Measurements from ENCODE around the gene PPP2R2D. TPM values are rescaled to one million over a fixed set of nuclear protein-coding genes. Genes with fewer than 3 reads are reported as not detected.

PPP2R2D gene
- polyA plus RNA-seq, 1 of the 3 experiments (the other 2 are of a cell fraction): 25.1 TPM

DNA sequence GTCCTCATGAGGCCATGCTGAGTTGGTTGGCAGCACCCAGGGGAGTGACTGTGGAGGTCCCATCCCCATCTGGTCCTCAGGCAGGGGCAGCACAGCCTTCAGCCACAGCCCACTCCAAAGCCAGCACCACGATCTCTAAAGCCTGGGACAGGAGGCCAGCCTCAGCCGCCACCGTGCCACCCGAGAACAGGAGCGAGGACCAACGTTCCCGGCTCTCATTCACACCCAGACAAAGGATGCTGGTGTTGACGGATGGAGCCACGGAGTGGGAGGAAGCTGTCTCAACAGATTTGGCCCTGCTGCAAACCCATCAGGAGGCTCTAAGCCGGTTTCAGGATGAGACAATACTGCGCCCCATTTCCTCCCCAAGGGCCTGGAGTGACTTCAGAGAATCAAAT is 42.7 kb upstream of the PPP2R2D start (continued):
- TF ChIP-seq FOSL2 (IDR thresholded peaks at IDR 0.05; ENCODE audit: borderline replicate concordance, low read depth): no peak
- TF ChIP-seq RAD21 (IDR thresholded peaks at IDR 0.05; ENCODE audit: low read length): no peak

DNA sequence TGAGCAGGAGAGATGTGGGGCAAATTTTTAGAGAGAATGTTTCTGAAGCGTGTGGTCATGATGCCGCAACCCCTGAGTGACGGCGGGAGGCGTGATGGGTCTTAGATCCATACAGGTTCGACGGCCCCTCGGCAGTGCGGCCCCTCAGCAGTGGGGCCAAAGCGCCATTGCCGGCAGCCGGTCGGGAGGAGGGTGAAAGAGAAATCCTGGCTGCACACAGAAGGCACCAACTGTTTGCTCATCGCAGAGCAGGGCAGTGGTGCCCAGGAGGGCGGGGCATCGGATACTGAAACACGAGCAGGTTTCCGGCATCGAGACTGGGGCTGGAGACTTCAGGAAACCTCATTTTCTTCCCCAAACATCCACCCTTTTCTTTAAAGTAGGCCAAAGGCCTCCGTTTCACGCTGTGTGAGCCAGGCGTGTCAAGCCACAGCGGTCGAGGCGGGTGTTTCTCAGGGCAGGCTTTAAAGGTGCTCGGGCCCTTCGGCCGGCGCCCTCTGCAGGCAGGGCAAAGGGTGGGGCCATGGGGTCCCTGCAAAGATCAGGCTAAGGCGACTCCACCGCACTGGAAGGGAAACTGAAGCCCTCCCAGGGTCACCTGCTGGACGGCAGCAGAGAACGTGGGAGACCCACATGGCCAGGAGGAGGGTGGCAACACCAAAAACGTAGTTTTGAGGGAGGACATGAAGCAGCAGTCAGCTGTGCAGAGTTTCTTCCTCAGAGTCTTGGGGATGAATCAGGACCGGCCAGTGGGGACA is 42.0 kb upstream of the PPP2R2D start:
- no peaks in the 10 kb centered on the region for H3K27me3 ChIP-seq (ENCODE audit: insufficient read depth)
- no peak overlapping the region for H2AFZ ChIP-seq (ENCODE audit: low read depth)
- WGBS (ENCODE audit: low lambda C conversion rate): 71% methylated on average over 35 of the region's 35 CpGs
- no peaks in the 10 kb centered on the region for H3K79me2 ChIP-seq (ENCODE audit: insufficient read depth)
- H3K9me3 ChIP-seq: no peaks in the 10 kb centered on the region
- ChIA-PET POLR2A (no interaction called here), CTCF (no interaction called here)
- no peaks in the 10 kb centered on the region for H3K4me1 ChIP-seq (ENCODE audit: control insufficient read depth in 1 of 2, insufficient read depth in 2 of 2, low read depth in 1 of 2, low read length in 1 of 2)
- H3K9me2 ChIP-seq: no peaks in the 10 kb centered on the region
- H3K27ac ChIP-seq (ENCODE audit: low read depth in 2 of 2, low read length in 1 of 2): no peak overlapping the region
- H3K9ac ChIP-seq: no peak overlapping the region
- no peak overlapping the region for H3K4me3 ChIP-seq (ENCODE audit: low read depth in 2 of 2, low read length in 1 of 2)
- H3F3A ChIP-seq (replicated peaks; ENCODE audit: insufficient read depth): no peaks in the 10 kb centered on the region
- no peak overlapping the region for H3K4me2 ChIP-seq
- TF ChIP-seq EP300 (IDR thresholded peaks at IDR 0.05; ENCODE audit: borderline replicate concordance in 1 of 2, low read depth in 1 of 2, low read length in 1 of 2) (no peak), RFX5 (IDR thresholded peaks at IDR 0.05; ENCODE audit: low read length) (no peak), RCOR1 (IDR thresholded peaks at IDR 0.05; ENCODE audit: low read length) (no peak), GABPA (IDR thresholded peaks at IDR 0.05; ENCODE audit: low read depth) (no peak)
- TF ChIP-seq, protein P1, sequence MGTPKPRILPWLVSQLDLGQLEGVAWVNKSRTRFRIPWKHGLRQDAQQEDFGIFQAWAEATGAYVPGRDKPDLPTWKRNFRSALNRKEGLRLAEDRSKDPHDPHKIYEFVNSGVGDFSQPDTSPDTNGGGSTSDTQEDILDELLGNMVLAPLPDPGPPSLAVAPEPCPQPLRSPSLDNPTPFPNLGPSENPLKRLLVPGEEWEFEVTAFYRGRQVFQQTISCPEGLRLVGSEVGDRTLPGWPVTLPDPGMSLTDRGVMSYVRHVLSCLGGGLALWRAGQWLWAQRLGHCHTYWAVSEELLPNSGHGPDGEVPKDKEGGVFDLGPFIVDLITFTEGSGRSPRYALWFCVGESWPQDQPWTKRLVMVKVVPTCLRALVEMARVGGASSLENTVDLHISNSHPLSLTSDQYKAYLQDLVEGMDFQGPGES (IDR thresholded peaks at IDR 0.05; ENCODE audit: low read depth, low read length): no peak
- TF ChIP-seq, protein P2, sequence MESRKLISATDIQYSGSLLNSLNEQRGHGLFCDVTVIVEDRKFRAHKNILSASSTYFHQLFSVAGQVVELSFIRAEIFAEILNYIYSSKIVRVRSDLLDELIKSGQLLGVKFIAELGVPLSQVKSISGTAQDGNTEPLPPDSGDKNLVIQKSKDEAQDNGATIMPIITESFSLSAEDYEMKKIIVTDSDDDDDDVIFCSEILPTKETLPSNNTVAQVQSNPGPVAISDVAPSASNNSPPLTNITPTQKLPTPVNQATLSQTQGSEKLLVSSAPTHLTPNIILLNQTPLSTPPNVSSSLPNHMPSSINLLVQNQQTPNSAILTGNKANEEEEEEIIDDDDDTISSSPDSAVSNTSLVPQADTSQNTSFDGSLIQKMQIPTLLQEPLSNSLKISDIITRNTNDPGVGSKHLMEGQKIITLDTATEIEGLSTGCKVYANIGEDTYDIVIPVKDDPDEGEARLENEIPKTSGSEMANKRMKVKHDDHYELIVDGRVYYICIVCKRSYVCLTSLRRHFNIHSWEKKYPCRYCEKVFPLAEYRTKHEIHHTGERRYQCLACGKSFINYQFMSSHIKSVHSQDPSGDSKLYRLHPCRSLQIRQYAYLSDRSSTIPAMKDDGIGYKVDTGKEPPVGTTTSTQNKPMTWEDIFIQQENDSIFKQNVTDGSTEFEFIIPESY (IDR thresholded peaks at IDR 0.05; ENCODE audit: borderline replicate concordance, low read depth): no peak
- H4K20me1 ChIP-seq (ENCODE audit: insufficient read depth): no peaks in the 10 kb centered on the region
- no peaks in the 10 kb centered on the region for H3K36me3 ChIP-seq (replicated peaks in 1 of 2; ENCODE audit: control insufficient read depth in 1 of 2, insufficient read depth in 2 of 2, low read length in 1 of 2)
- no peak for DNase-seq

DNA sequence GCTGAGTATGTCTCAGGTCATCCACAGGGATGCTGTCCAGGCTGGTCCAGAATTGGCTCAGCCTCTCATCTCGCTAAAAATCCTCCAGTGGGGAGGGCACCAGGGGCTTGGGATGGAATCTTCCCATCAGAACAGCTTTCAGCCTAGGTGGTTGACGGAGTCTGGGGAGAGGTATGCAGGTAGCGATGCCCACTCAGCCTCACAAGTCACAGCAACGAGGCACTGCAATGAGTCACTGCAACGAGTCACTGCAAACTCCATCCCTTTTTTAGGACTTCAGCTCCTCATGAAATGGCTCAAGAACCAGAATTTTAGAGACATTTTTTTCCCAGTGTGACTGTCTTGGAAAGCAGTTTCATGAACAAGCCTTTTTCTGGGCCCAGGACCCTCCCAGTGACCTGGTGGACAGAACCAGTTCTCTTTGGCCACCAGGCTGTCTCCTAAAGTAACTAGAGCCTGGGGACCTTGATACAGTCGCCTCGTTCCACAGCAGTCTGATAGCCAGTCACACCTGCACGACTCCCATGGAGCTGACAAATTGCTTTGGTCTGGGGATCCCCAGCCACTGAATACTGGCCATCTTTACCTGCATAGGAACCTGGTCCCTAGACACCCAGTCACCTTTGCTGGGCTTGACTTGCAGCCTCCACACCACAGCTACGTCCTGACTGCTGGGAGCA is 41.3 kb upstream of the PPP2R2D start:
- no peaks in the 10 kb centered on the region for H3K79me2 ChIP-seq (ENCODE audit: insufficient read depth)
- no peak for DNase-seq
- no peaks in the 10 kb centered on the region for H3K9me2 ChIP-seq
- no peaks in the 10 kb centered on the region for H3F3A ChIP-seq (replicated peaks; ENCODE audit: insufficient read depth)
- H3K27ac ChIP-seq (ENCODE audit: low read depth in 2 of 2, low read length in 1 of 2): no peak overlapping the region
- 33% methylated on average over 6 of the region's 9 CpGs for WGBS (ENCODE audit: low lambda C conversion rate)
- H3K9ac ChIP-seq: no peak overlapping the region
- no peak overlapping the region for H2AFZ ChIP-seq (ENCODE audit: low read depth)
- no peak for TF ChIP-seq FOSL2 (IDR thresholded peaks at IDR 0.05; ENCODE audit: borderline replicate concordance, low read depth)
- POLR2A ChIA-PET: no interaction called here
- CTCF ChIA-PET: interaction anchor here (0.7 to 2.2 kb wide), 2 partner anchors 26 kb away, joined by 3 to 8 read pairs; no protein-coding TSS in a partner anchor
- no peaks in the 10 kb centered on the region for H3K9me3 ChIP-seq
- H3K4me1 ChIP-seq (ENCODE audit: control insufficient read depth in 1 of 2, insufficient read depth in 2 of 2, low read depth in 1 of 2, low read length in 1 of 2): no peaks in the 10 kb centered on the region
- H3K4me2 ChIP-seq: no peak overlapping the region
- H3K36me3 ChIP-seq (replicated peaks in 1 of 2; ENCODE audit: control insufficient read depth in 1 of 2, insufficient read depth in 2 of 2, low read length in 1 of 2): no peaks in the 10 kb centered on the region
- H3K27me3 ChIP-seq (ENCODE audit: insufficient read depth): no peaks in the 10 kb centered on the region
- H4K20me1 ChIP-seq (ENCODE audit: insufficient read depth): no peaks in the 10 kb centered on the region
- no peak overlapping the region for H3K4me3 ChIP-seq (ENCODE audit: low read depth in 2 of 2, low read length in 1 of 2)

Data from SK-N-SH (cell line).